Neural cell (in vitro differentiated cells): ENCODE measurements around the gene CTRB2. TPM values are rescaled to one million over a fixed set of nuclear protein-coding genes. Genes with fewer than 3 reads are reported as not detected.
"Not testable (repeated sequence)": the region's sequence is repeated elsewhere in the genome, so short reads cannot be mapped to it uniquely, and the experiment has no call there.

Source experiments
- H2AFZ ChIP-seq: fragments of 200-600, 300-800 bp; sonication (generic), shearing (Covaris generic); 2 replicates; pipeline ENCODE4 v1.6.0; 2014; ENCODE audit warnings: low read depth, mild to moderate bottlenecking, antibody characterized with exemption, low read length, moderate library complexity
- H3F3A ChIP-seq: fragments of 200-600 bp; shearing (Covaris generic); 2 replicates; pipeline ENCODE4 v1.6.1; 2016; ENCODE audit warnings: mild to moderate bottlenecking, moderate library complexity, mixed read lengths, antibody characterized with exemption, low read length; ENCODE audit not compliant: insufficient read depth, poor library complexity, severe bottlenecking
- H3K27ac ChIP-seq: fragments of 200-600, 300-800 bp; sonication (generic), shearing (Covaris generic); 2 replicates; pipeline ENCODE4 v1.5.1; 2014; ENCODE audit warnings: mild to moderate bottlenecking, low read length, moderate library complexity
- H3K27me3 ChIP-seq: fragments of 300-800, 200-600 bp; sonication (generic), shearing (Covaris generic); 2 replicates; pipeline ENCODE4 v1.6.0; 2014; ENCODE audit warnings: mild to moderate bottlenecking, low read depth, low read length, moderate library complexity; ENCODE audit not compliant: insufficient read depth
- H3K36me3 ChIP-seq: fragments of 300-800, 200-600 bp; sonication (generic), shearing (Covaris generic); 2 replicates; pipeline ENCODE4 v1.5.1; 2014; ENCODE audit warnings: mild to moderate bottlenecking, antibody characterized with exemption, low read length, moderate library complexity; ENCODE audit not compliant: insufficient read depth
- H3K4me2 ChIP-seq: fragments of 300-800, 200-600 bp; sonication (generic), shearing (Covaris generic); 2 replicates; pipeline ENCODE4 v1.6.0; 2014; ENCODE audit warnings: mild to moderate bottlenecking, low read length
- H3K4me3 ChIP-seq: fragments of 300-800, 200-600 bp; sonication (generic), shearing (Covaris generic); 2 replicates; pipeline ENCODE4 v1.5.1; 2014; ENCODE audit warnings: mild to moderate bottlenecking, low read length, moderate library complexity
- H3K79me2 ChIP-seq: fragments of 200-600 bp; shearing (Covaris generic); replicated peaks from 2 replicates; pipeline ENCODE4 v1.6.0; 2014; ENCODE audit warnings: mild to moderate bottlenecking, low read length, moderate library complexity; ENCODE audit not compliant: insufficient read depth
- H3K9ac ChIP-seq: fragments of 300-800, 200-600 bp; sonication (generic), shearing (Covaris generic); 2 replicates; pipeline ENCODE4 v1.6.1; 2016; ENCODE audit warnings: mild to moderate bottlenecking, low read length, mixed read lengths
- H3K9me2 ChIP-seq: fragments of 200-600 bp; shearing (Covaris generic); 2 replicates; pipeline ENCODE4 v1.6.1; 2016; ENCODE audit warnings: mild to moderate bottlenecking, low read length, mixed read lengths; ENCODE audit not compliant: insufficient read depth
- H3K9me3 ChIP-seq: fragments of 200-600, 300-800 bp; sonication (generic), shearing (Covaris generic); 2 replicates; pipeline ENCODE4 v1.6.1; 2016; ENCODE audit warnings: mild to moderate bottlenecking, mixed run types, low read length, moderate library complexity, mixed read lengths
- H4K20me1 ChIP-seq: fragments of 200-600 bp; shearing (Covaris generic); 2 replicates; pipeline ENCODE4 v1.6.1; 2016; ENCODE audit warnings: mild to moderate bottlenecking, mixed run types; ENCODE audit not compliant: insufficient read depth
- EP300 ChIP-seq: fragments of 450-650 bp; conservative IDR thresholded peaks from 2 replicates; pipeline ENCODE4 v1.6.1; 2014; ENCODE audit warnings: antibody characterized with exemption, mild to moderate bottlenecking, moderate library complexity; ENCODE audit not compliant: poor library complexity, severe bottlenecking
- EZH2 ChIP-seq: fragments of 200-600, 300-800 bp; shearing (Covaris generic), sonication (generic); IDR thresholded peaks from 2 replicates; pipeline ENCODE4 v1.6.1; 2014; ENCODE audit warnings: antibody characterized with exemption, low read length, borderline replicate concordance, mild to moderate bottlenecking; ENCODE audit not compliant: insufficient read depth, poor library complexity, severe bottlenecking
- MXI1 ChIP-seq: fragments of 450-650 bp; conservative IDR thresholded peaks from 2 replicates; pipeline ENCODE4 v1.6.1; 2014; ENCODE audit warnings: antibody characterized with exemption, mild to moderate bottlenecking; ENCODE audit not compliant: poor library complexity, severe bottlenecking
- POLR2AphosphoS5 ChIP-seq: IDR thresholded peaks from 2 replicates; pipeline ENCODE4 v1.6.1; 2012
- RAD21 ChIP-seq: fragments of 450-650 bp; conservative IDR thresholded peaks from 2 replicates; pipeline ENCODE4 v1.6.1; 2014; ENCODE audit warnings: antibody characterized with exemption, mild to moderate bottlenecking, moderate library complexity
- SMC3 ChIP-seq: fragments of 450-650 bp; conservative IDR thresholded peaks from 2 replicates; pipeline ENCODE4 v1.6.1; 2014; ENCODE audit warnings: antibody characterized with exemption, mild to moderate bottlenecking, moderate library complexity; ENCODE audit not compliant: poor library complexity
- TAF1 ChIP-seq: IDR thresholded peaks from 2 replicates; pipeline ENCODE4 v1.6.1; 2012; ENCODE audit warnings: low read depth
- polyA plus RNA-seq: library from polyadenylated mRNA; depleted of rRNA; stranded (reverse); fragments of >200 nt; gene quantifications from 2 replicates; pipeline ENCODE4 v1.2.3, GENCODE V29; 2014
- TF ChIP-seq, protein P1 (sequence below): IDR thresholded peaks from 2 replicates; pipeline ENCODE4 v1.6.1; 2012; ENCODE audit warnings: borderline replicate concordance
- TF ChIP-seq, protein P2 (sequence below): fragments of 450-650 bp; IDR thresholded peaks from 2 replicates; pipeline ENCODE4 v1.5.1; 2014; ENCODE audit warnings: antibody characterized with exemption, mild to moderate bottlenecking, moderate library complexity; ENCODE audit not compliant: poor library complexity, severe bottlenecking

The CTRB2 gene
- polyA plus RNA-seq, 1 donor from 2014 or later = not detected

DNA sequence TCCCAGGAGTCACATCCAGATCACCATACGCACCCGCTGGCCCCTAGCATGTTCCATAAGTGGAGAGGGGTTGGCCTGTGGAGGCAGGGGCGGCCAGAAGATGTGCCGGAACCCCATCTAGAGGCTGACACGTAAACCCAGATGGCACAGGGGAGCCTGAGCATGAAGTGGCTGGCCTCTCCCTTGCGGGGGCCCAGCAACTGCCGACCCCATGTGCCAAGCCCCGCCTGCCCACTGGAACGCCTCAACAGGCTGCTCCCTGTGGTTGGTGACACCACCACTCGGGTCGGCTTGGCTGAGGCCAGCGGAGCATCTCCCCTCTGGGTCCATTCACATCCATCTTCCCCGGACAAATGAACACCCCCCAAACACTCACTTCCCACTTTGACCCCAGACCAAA, 35.0 kb upstream of the CTRB2 start:
- H3K9ac ChIP-seq = no peak overlapping the region
- no peak overlapping the region for H3K4me3 ChIP-seq
- peaks cover 8% of the 10 kb centered on the region for H3K79me2 ChIP-seq
- peaks cover 4% of the 10 kb centered on the region for H4K20me1 ChIP-seq
- no peaks in the 10 kb centered on the region for H3K27me3 ChIP-seq
- H3F3A ChIP-seq = no peaks in the 10 kb centered on the region
- H3K9me2 ChIP-seq = no peaks in the 10 kb centered on the region
- H2AFZ ChIP-seq = no peak overlapping the region
- H3K4me2 ChIP-seq = no peak overlapping the region
- H3K36me3 ChIP-seq = no peaks in the 10 kb centered on the region
- TF ChIP-seq MXI1 (no peak), POLR2AphosphoS5 (no peak), EP300 (no peak), EZH2 (no peak), TAF1 (no peak), SMC3 (no peak), RAD21 (no peak)
- TF ChIP-seq, protein P1, sequence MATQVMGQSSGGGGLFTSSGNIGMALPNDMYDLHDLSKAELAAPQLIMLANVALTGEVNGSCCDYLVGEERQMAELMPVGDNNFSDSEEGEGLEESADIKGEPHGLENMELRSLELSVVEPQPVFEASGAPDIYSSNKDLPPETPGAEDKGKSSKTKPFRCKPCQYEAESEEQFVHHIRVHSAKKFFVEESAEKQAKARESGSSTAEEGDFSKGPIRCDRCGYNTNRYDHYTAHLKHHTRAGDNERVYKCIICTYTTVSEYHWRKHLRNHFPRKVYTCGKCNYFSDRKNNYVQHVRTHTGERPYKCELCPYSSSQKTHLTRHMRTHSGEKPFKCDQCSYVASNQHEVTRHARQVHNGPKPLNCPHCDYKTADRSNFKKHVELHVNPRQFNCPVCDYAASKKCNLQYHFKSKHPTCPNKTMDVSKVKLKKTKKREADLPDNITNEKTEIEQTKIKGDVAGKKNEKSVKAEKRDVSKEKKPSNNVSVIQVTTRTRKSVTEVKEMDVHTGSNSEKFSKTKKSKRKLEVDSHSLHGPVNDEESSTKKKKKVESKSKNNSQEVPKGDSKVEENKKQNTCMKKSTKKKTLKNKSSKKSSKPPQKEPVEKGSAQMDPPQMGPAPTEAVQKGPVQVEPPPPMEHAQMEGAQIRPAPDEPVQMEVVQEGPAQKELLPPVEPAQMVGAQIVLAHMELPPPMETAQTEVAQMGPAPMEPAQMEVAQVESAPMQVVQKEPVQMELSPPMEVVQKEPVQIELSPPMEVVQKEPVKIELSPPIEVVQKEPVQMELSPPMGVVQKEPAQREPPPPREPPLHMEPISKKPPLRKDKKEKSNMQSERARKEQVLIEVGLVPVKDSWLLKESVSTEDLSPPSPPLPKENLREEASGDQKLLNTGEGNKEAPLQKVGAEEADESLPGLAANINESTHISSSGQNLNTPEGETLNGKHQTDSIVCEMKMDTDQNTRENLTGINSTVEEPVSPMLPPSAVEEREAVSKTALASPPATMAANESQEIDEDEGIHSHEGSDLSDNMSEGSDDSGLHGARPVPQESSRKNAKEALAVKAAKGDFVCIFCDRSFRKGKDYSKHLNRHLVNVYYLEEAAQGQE = no peak
- TF ChIP-seq, protein P2, sequence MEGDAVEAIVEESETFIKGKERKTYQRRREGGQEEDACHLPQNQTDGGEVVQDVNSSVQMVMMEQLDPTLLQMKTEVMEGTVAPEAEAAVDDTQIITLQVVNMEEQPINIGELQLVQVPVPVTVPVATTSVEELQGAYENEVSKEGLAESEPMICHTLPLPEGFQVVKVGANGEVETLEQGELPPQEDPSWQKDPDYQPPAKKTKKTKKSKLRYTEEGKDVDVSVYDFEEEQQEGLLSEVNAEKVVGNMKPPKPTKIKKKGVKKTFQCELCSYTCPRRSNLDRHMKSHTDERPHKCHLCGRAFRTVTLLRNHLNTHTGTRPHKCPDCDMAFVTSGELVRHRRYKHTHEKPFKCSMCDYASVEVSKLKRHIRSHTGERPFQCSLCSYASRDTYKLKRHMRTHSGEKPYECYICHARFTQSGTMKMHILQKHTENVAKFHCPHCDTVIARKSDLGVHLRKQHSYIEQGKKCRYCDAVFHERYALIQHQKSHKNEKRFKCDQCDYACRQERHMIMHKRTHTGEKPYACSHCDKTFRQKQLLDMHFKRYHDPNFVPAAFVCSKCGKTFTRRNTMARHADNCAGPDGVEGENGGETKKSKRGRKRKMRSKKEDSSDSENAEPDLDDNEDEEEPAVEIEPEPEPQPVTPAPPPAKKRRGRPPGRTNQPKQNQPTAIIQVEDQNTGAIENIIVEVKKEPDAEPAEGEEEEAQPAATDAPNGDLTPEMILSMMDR = no peak
- no peak overlapping the region for H3K27ac ChIP-seq
- no peaks in the 10 kb centered on the region for H3K9me3 ChIP-seq

GRCh38 chr16:75241412-75241811, 34.5 kb upstream of the CTRB2 start:
- Histone ChIP-seq H3K27me3 (no peaks in the 10 kb centered on the region), H3K9me3 (no peaks in the 10 kb centered on the region), H3K9me2 (no peaks in the 10 kb centered on the region), H3K4me2 (no peak overlapping the region), H3K4me3 (no peak overlapping the region), H3F3A (no peaks in the 10 kb centered on the region), H3K36me3 (no peaks in the 10 kb centered on the region), H3K9ac (no peak overlapping the region), H3K27ac (no peak overlapping the region), H2AFZ (no peak overlapping the region), H3K79me2 (peaks cover 8% of the 10 kb centered on the region), H4K20me1 (peaks cover 4% of the 10 kb centered on the region)
- TF ChIP-seq EP300 (no peak), SMC3 (no peak), EZH2 (no peak), POLR2AphosphoS5 (no peak), RAD21 (no peak), MXI1 (no peak), TAF1 (no peak)
- TF ChIP-seq, protein P1 = no peak
- TF ChIP-seq, protein P2 = no peak

DNA sequence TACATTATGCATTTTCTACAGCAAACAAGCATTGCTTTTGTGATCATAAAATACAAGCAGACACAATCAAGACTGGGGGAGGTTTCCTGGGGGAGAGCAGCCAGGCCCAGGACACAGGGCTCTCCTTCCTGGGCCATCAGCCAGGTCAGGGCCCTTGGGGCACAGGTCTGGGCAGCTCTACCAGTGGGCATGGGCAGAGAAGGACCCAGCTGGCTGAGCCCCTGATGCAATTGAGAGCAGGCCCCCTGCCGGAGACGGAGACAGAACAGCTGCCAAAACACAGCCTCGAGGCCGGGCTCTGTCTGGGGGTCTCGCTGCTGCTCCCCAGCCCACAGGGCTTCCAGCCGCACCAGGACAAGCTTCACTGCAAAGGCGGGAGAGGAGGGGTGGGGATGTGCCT, 33.7 kb upstream of the CTRB2 start:
- not testable (repeated sequence) for H3K36me3 ChIP-seq, H3K27me3 ChIP-seq, H3K27ac ChIP-seq, H3K9me3 ChIP-seq, H4K20me1 ChIP-seq, H3K9me2 ChIP-seq, H3K4me3 ChIP-seq, H3K79me2 ChIP-seq, H2AFZ ChIP-seq, H3F3A ChIP-seq, H3K4me2 ChIP-seq, H3K9ac ChIP-seq
